ENCODE data around the gene CFI. TPM values are rescaled to one million over a fixed set of nuclear protein-coding genes. Genes with fewer than 3 reads are reported as not detected.

Gene CFI
- total and polyA plus RNA-seq, 2 of the 8 experiments (the other 6 are each of a cell fraction or from before 2014, with no cell fraction given), result not detected

DNA sequence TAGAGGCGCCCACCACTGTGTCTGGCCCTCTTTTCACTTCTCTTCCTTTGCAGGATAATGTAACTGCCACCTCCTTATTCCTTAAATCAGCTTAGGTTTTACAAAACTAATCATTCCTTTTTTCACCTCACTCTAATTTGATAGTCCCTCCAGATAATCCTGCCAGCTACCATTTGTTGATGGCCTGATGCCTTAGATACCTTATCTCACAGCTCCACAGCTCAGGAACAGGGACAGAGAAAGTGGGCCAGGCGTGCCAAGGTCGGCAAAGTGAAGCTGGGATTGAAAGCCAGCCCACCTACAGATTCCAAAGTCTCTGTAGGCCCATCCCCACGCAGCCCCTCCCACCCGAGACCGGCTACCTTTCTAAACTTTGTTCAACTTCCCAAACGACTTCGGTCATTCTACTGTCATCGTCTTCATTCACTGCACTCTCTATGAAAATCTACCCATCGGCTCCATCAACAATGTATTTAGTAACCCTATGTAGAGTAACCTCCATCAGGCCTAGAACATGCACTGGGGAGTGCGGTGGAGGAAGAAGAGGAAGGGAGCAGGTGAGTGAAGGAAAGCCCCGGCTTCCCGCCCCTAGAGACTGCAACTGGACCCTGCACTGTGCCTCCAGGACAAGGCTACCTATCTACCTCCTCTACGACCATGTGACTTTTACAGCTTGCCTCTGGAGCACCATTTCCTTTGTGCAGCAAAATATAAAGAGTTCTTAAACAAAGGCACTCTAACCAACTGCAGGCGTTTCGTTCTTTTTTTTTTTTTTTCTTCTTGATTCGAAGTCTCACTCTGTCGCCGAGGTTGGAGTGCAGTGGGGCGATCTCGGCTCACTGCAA is 100.0 kb downstream of the CFI start (continued):
- TF ChIP-seq EZH2 (IDR thresholded peaks at IDR 0.05; ENCODE audit: low read depth, low read length, severe bottlenecking) (no peak), CHD7 (IDR thresholded peaks at IDR 0.05; ENCODE audit: insufficient replicate concordance, low read length) (no peak), RXRA (IDR thresholded peaks at IDR 0.05; ENCODE audit: insufficient read depth, low read depth, low read length) (no peak), CBX8 (IDR thresholded peaks at IDR 0.05; ENCODE audit: borderline replicate concordance, low read depth, low read length) (no peak), KDM5A (IDR thresholded peaks at IDR 0.05; ENCODE audit: low read length) (no peak), JUN (IDR thresholded peaks at IDR 0.05; ENCODE audit: low read depth, low read length) (no peak), GABPA (IDR thresholded peaks at IDR 0.05; ENCODE audit: borderline replicate concordance, insufficient read depth, low read length) (no peak), BRCA1 (IDR thresholded peaks at IDR 0.05; ENCODE audit: low read depth, low read length) (no peak), RAD21 (IDR thresholded peaks at IDR 0.05 in 1 of 2, conservative IDR thresholded peaks at IDR 0.05 in 1 of 2; ENCODE audit: low read depth in 2 of 2, low read length in 2 of 2) (no peak)

All from H1 (cell line).